HCT116 (cell line): ENCODE data around the gene ZNF423. TPM values are rescaled to one million over a fixed set of nuclear protein-coding genes. Genes with fewer than 3 reads are reported as not detected.

Experiments used
- ATAC-seq: fragments of 200-7000 bp; cut with Tn5 transposase; 2 replicates; pipeline ENCODE4 v1.9.1; 2020; ENCODE audit warnings: mild to moderate bottlenecking, moderate library complexity
- BruUV-seq: library from RNA; stranded (reverse); fragments of 400-500 nt; replicated peaks from 2 replicates; lab custom pipeline; 2021; lab: Mats Ljungman, UMichigan
- CTCF ChIA-PET: fragments of 300-600 bp; sonication (Branson Sonifier 250); formaldehyde crosslinking; loops from one replicate; lab custom pipeline; 2021; ENCODE audit warnings: antibody characterized with exemption; lab: Charles Lee
- POLR2A ChIA-PET: fragments of 300-600, 350-600 bp; sonication (Branson Sonifier 250); formaldehyde crosslinking; loops from one replicate; lab custom pipeline; 2021; ENCODE audit warnings: antibody characterized with exemption; lab: Charles Lee
- RAD21 ChIA-PET, 2 experiments: fragments of 300-600 bp; sonication (Branson Sonifier 250); formaldehyde crosslinking; loops; one replicate each; lab custom pipeline; 2023; ENCODE audit warnings: low total read pairs in 2 of 2; ENCODE audit not compliant: uncharacterized antibody in 2 of 2, unreplicated experiment in 2 of 2, low non-redundant PET in 1 of 2; lab: Charles Lee
- DNase-seq: peaks from one replicate; pipeline ENCODE4 v3.0.0-alpha.2; 2010; ENCODE audit warnings: low read depth, low spot score
- H2AFZ ChIP-seq: fragments of 200-600 bp; shearing (Covaris generic), sonication (generic); 2 replicates; pipeline ENCODE4 v1.6.1; 2017; ENCODE audit warnings: low read depth, mixed run types, mixed read lengths, antibody characterized with exemption, low read length; ENCODE audit not compliant: poor library complexity, severe bottlenecking
- H3K27ac ChIP-seq: 2 replicates; pipeline ENCODE4 v1.5.1; 2012; ENCODE audit warnings: low read depth, low read length
- H3K27me3 ChIP-seq: fragments of 200-600 bp; sonication (generic); 2 replicates; pipeline ENCODE4 v1.6.1; 2016; ENCODE audit warnings: mixed run types, low read length, mixed read lengths; ENCODE audit not compliant: insufficient read depth
- H3K36me3 ChIP-seq, 2 experiments: fragments of 200-500 bp in 1 of 2; fragments of 200-600 bp in 1 of 2; sonication (Bioruptor generic) in 1 of 2; sonication (generic) in 1 of 2; 2 replicates each; pipeline versions ENCODE4 v1.5.1 to v1.6.1; 2014 to 2016; ENCODE audit warnings: low read length in 2 of 2, inconsistent platforms in 1 of 2, mixed read lengths in 1 of 2, mixed run types in 1 of 2; ENCODE audit not compliant: insufficient read depth in 2 of 2, control insufficient read depth in 1 of 2
- H3K4me1 ChIP-seq, 2 experiments: fragments of 200-600 bp in 1 of 2; sonication (generic) in 1 of 2; 2 replicates each; pipeline versions ENCODE4 v1.5.1 to v1.6.1; 2012 to 2017; ENCODE audit warnings: low read length in 2 of 2, inconsistent platforms in 1 of 2, mild to moderate bottlenecking in 1 of 2, mixed read lengths in 1 of 2, mixed run types in 1 of 2, moderate library complexity in 1 of 2; ENCODE audit not compliant: insufficient read depth in 2 of 2, control insufficient read depth in 1 of 2
- H3K4me2 ChIP-seq: fragments of 200-600 bp; sonication (generic); 2 replicates; pipeline ENCODE4 v1.6.1; 2017; ENCODE audit warnings: mixed run types, low read length, mixed read lengths
- H3K4me3 ChIP-seq, 2 experiments: fragments of 200-600 bp in 1 of 2; sonication (generic) in 1 of 2; replicated peaks in 1 of 2; 2 replicates each; pipeline ENCODE4 v1.5.1; 2011 to 2016; ENCODE audit warnings: low read length in 2 of 2, control low read depth in 1 of 2, low read depth in 1 of 2, mild to moderate bottlenecking in 1 of 2, mixed read lengths in 1 of 2, mixed run types in 1 of 2
- H3K79me2 ChIP-seq: fragments of 200-600 bp; sonication (generic); 2 replicates; pipeline ENCODE4 v1.6.1; 2017; ENCODE audit warnings: mild to moderate bottlenecking, mixed run types, low read length, moderate library complexity, mixed read lengths; ENCODE audit not compliant: insufficient read depth
- H3K9ac ChIP-seq: fragments of 200-600 bp; sonication (generic); 2 replicates; pipeline ENCODE4 v1.6.1; 2016; ENCODE audit warnings: low read length, mixed read lengths
- H3K9me2 ChIP-seq: fragments of 200-600 bp; sonication (generic), shearing (Covaris generic); 2 replicates; pipeline ENCODE4 v1.6.1; 2017; ENCODE audit warnings: mixed run types, mild to moderate bottlenecking, moderate library complexity; ENCODE audit not compliant: insufficient read depth
- H3K9me3 ChIP-seq, 2 experiments: fragments of 200-500 bp in 1 of 2; fragments of 200-600 bp in 1 of 2; sonication (Bioruptor generic) in 1 of 2; sonication (generic) in 1 of 2; 2 replicates each; pipeline ENCODE4 v1.6.1; 2014 to 2017; ENCODE audit warnings: low read length in 2 of 2, mixed read lengths in 2 of 2, inconsistent platforms in 1 of 2, low read depth in 1 of 2, mild to moderate bottlenecking in 1 of 2, mixed run types in 1 of 2, moderate library complexity in 1 of 2; ENCODE audit not compliant: control insufficient read depth in 1 of 2, insufficient read depth in 1 of 2
- H4K20me1 ChIP-seq: fragments of 200-600 bp; sonication (generic), shearing (Covaris generic); 2 replicates; pipeline ENCODE4 v1.6.1; 2017; ENCODE audit warnings: mixed run types, mild to moderate bottlenecking, moderate library complexity; ENCODE audit not compliant: insufficient read depth
- CEBPB ChIP-seq: IDR thresholded peaks from 2 replicates; pipeline ENCODE4 v1.6.1; 2012; ENCODE audit warnings: low read depth
- EZH2phosphoT487 ChIP-seq: fragments of 200-600 bp; IDR thresholded peaks from 2 replicates; pipeline ENCODE4 v1.6.1; 2018; ENCODE audit warnings: antibody characterized with exemption, borderline replicate concordance
- POLR2A ChIP-seq: IDR thresholded peaks from 2 replicates; pipeline ENCODE4 v1.7.0; 2011; ENCODE audit warnings: borderline replicate concordance; ENCODE audit not compliant: insufficient read depth, insufficient read length; ENCODE audit errors: extremely low read depth
- RAD21 ChIP-seq: IDR thresholded peaks from 2 replicates; pipeline ENCODE4 v1.6.1; 2012; ENCODE audit warnings: low read depth, mild to moderate bottlenecking
- SP1 ChIP-seq: IDR thresholded peaks from 2 replicates; pipeline ENCODE4 v1.6.1; 2012; ENCODE audit warnings: low read depth
- SRF ChIP-seq: IDR thresholded peaks from 2 replicates; pipeline ENCODE4 v1.6.1; 2012; ENCODE audit warnings: low read depth
- TCF7L2 ChIP-seq: IDR thresholded peaks from 2 replicates; pipeline ENCODE4 v1.7.0; 2011; ENCODE audit warnings: borderline replicate concordance, inconsistent platforms; ENCODE audit not compliant: insufficient read depth, insufficient read length; ENCODE audit errors: extremely low read depth
- ZNF274 ChIP-seq: fragments of 200-500 bp; sonication (Bioruptor generic); IDR thresholded peaks from 2 replicates; pipeline ENCODE4 v1.6.1; 2014; ENCODE audit warnings: mild to moderate bottlenecking, low read depth, low read length, inconsistent platforms
- intact Hi-C: fragments of 100-400 bp; cut with micrococcal nuclease; formaldehyde crosslinking; loops from 2 replicates; pipeline ENCODE4 v1.10.0; 2022
- total RNA-seq: library from RNA; stranded (reverse); gene quantifications from one replicate; pipeline ENCODE4 v1.2.1, GENCODE V29; 2021; ENCODE audit not compliant: unreplicated experiment
- TF ChIP-seq, protein P1 (sequence below), 3 experiments: fragments of 200-600 bp in 1 of 3; sonication (generic) in 1 of 3; IDR thresholded peaks in 2 of 3; conservative IDR thresholded peaks in 1 of 3; 2 replicates each; pipeline ENCODE4 v1.5.1; 2012 to 2017; ENCODE audit warnings: low read depth in 2 of 3, low read length in 2 of 3, antibody characterized with exemption in 1 of 3, borderline replicate concordance in 1 of 3, control low read depth in 1 of 3, mild to moderate bottlenecking in 1 of 3, mixed read lengths in 1 of 3, mixed run types in 1 of 3, moderate library complexity in 1 of 3; ENCODE audit not compliant: insufficient read depth in 1 of 3
- TF ChIP-seq, protein P2 (sequence below): IDR thresholded peaks from 2 replicates; pipeline ENCODE4 v1.6.1; 2012; ENCODE audit warnings: low read depth
- TF ChIP-seq, protein P3 (sequence below): IDR thresholded peaks from 2 replicates; pipeline ENCODE4 v1.6.1; 2012

Gene ZNF423
- total RNA-seq, 1 experiment from 2014 or later = 0.22 TPM

DNA sequence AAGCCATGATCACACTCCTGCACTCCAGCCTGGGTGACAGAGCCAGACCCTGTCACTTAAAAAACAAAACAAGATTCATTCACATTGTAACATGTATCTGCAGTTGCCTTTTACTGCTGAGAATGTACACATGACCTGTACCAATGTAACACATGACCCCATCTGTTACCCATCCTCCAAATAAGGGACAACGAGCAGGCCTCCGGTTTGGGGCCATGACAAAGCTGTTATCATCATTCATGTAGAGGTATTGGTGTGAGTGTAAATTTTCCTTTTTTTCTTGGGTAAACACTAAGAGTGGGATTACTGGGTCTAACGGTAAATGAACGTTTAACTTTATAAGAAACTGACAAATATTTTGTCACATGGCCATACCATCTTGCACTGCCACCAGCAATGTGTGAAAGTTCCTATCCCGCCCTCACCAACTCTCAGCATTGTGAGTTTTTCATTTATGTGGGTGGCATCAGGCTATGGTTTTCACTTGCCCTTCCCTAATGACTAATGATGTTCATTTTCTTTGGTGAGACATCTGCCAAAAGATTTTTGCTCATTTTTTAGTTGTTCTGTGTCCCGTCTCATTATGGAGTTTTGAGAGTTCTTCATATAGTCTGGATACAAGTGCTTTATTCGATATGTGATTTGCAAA, 336.8 kb downstream of the ZNF423 start:
- Histone ChIP-seq H3K36me3 (no peaks in the 10 kb centered on the region), H3K9me3 (no peaks in the 10 kb centered on the region), H4K20me1 (no peaks in the 10 kb centered on the region), H3K9me2 (no peaks in the 10 kb centered on the region), H3K4me3 (no peak overlapping the region), H3K9ac (no peak overlapping the region), H3K4me1 (no peaks in the 10 kb centered on the region), H3K79me2 (no peaks in the 10 kb centered on the region), H2AFZ (no peak overlapping the region), H3K4me2 (no peak overlapping the region), H3K27ac (no peak overlapping the region), H3K27me3 (peaks cover 16% of the 10 kb centered on the region)
- BruUV-seq = no TSS peak
- intact Hi-C loops = no loop called here
- ChIA-PET POLR2A (no interaction called here), RAD21 (no interaction called here), CTCF (no interaction called here)
- TF ChIP-seq SRF (no peak), CEBPB (no peak), POLR2A (no peak), EZH2phosphoT487 (no peak), ZNF274 (no peak), TCF7L2 (no peak), SP1 (no peak), RAD21 (no peak)
- TF ChIP-seq, protein P1, sequence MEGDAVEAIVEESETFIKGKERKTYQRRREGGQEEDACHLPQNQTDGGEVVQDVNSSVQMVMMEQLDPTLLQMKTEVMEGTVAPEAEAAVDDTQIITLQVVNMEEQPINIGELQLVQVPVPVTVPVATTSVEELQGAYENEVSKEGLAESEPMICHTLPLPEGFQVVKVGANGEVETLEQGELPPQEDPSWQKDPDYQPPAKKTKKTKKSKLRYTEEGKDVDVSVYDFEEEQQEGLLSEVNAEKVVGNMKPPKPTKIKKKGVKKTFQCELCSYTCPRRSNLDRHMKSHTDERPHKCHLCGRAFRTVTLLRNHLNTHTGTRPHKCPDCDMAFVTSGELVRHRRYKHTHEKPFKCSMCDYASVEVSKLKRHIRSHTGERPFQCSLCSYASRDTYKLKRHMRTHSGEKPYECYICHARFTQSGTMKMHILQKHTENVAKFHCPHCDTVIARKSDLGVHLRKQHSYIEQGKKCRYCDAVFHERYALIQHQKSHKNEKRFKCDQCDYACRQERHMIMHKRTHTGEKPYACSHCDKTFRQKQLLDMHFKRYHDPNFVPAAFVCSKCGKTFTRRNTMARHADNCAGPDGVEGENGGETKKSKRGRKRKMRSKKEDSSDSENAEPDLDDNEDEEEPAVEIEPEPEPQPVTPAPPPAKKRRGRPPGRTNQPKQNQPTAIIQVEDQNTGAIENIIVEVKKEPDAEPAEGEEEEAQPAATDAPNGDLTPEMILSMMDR (IDR thresholded peaks at IDR 0.05 in 2 of 3, conservative IDR thresholded peaks at IDR 0.05 in 1 of 3; ENCODE audit: borderline replicate concordance in 1 of 3, insufficient read depth in 1 of 3, low read depth in 2 of 3, low read length in 2 of 3) = no peak
- TF ChIP-seq, protein P2, sequence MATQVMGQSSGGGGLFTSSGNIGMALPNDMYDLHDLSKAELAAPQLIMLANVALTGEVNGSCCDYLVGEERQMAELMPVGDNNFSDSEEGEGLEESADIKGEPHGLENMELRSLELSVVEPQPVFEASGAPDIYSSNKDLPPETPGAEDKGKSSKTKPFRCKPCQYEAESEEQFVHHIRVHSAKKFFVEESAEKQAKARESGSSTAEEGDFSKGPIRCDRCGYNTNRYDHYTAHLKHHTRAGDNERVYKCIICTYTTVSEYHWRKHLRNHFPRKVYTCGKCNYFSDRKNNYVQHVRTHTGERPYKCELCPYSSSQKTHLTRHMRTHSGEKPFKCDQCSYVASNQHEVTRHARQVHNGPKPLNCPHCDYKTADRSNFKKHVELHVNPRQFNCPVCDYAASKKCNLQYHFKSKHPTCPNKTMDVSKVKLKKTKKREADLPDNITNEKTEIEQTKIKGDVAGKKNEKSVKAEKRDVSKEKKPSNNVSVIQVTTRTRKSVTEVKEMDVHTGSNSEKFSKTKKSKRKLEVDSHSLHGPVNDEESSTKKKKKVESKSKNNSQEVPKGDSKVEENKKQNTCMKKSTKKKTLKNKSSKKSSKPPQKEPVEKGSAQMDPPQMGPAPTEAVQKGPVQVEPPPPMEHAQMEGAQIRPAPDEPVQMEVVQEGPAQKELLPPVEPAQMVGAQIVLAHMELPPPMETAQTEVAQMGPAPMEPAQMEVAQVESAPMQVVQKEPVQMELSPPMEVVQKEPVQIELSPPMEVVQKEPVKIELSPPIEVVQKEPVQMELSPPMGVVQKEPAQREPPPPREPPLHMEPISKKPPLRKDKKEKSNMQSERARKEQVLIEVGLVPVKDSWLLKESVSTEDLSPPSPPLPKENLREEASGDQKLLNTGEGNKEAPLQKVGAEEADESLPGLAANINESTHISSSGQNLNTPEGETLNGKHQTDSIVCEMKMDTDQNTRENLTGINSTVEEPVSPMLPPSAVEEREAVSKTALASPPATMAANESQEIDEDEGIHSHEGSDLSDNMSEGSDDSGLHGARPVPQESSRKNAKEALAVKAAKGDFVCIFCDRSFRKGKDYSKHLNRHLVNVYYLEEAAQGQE = no peak
- TF ChIP-seq, protein P3, sequence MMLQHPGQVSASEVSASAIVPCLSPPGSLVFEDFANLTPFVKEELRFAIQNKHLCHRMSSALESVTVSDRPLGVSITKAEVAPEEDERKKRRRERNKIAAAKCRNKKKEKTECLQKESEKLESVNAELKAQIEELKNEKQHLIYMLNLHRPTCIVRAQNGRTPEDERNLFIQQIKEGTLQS = no peak
- no peak for DNase-seq
- ATAC-seq = no peak
